ENCODE measurements around the gene ANKDD1A.

- no peak for TF ChIP-seq ATF2 (CRISPR knock-in tag; IDR thresholded peaks at IDR 0.05; ENCODE audit: borderline replicate concordance, low read depth)
- no peak for TF ChIP-seq CTCF (IDR thresholded peaks at IDR 0.05)
- no peak for TF ChIP-seq SP1 (CRISPR knock-in tag; conservative IDR thresholded peaks at IDR 0.05)
- no peak for TF ChIP-seq HMGXB4 (CRISPR knock-in tag; IDR thresholded peaks at IDR 0.05)
- TF ChIP-seq ELF4 (CRISPR knock-in tag; IDR thresholded peaks at IDR 0.05; ENCODE audit: low read depth) = no peak
- no peak for TF ChIP-seq ZNF138 (CRISPR knock-in tag; conservative IDR thresholded peaks at IDR 0.05)
- no peak for TF ChIP-seq ATF3 (CRISPR knock-in tag; conservative IDR thresholded peaks at IDR 0.05)
These were observed 40.2 kb downstream of the ANKDD1A start for GRCh38 chr15:64951777-64952418.

Measured in WTC11 (cell line).